ENCODE results near the gene TCN2. TPM values are rescaled to one million over a fixed set of nuclear protein-coding genes. Genes with fewer than 3 reads are reported as not detected.

TCN2 gene
- total and polyA plus RNA-seq, 9 of the 15 experiments (the other 6 are each of a cell fraction or from before 2014, with no cell fraction given) = 0.88 to 5.4 (median 1.7) TPM

GRCh38 chr22:30635273-30636225, 28.6 kb downstream of the TCN2 start, which contains the start of gene SLC35E4 (continued):
- TF ChIP-seq E2F5 (CRISPR knock-in tag; IDR thresholded peaks at IDR 0.05) (0 out of 2 replicates have a peak, but pooled peaks have one; percentile 49), CGGBP1 (CRISPR knock-in tag; IDR thresholded peaks at IDR 0.05) (no peak), ZNF347 (CRISPR knock-in tag; IDR thresholded peaks at IDR 0.05; ENCODE audit: low read depth) (no peak), MTA3 (IDR thresholded peaks at IDR 0.05; ENCODE audit: borderline replicate concordance) (no peak), TEAD2 (tag; IDR thresholded peaks at IDR 0.05) (no peak), CREB1 (IDR thresholded peaks at IDR 0.05) (no peak), CREB1 (CRISPR knock-in tag; IDR thresholded peaks at IDR 0.05) (no peak), ZNF75A (CRISPR knock-in tag; IDR thresholded peaks at IDR 0.05) (no peak), CBX8 (IDR thresholded peaks at IDR 0.05; ENCODE audit: borderline replicate concordance, extremely low read depth, low read depth, low read length, poor library complexity, severe bottlenecking) (no peak), XRCC3 (IDR thresholded peaks at IDR 0.05) (no peak), XRCC4 (IDR thresholded peaks at IDR 0.05; ENCODE audit: extremely low read depth, insufficient read depth, insufficient read length) (no peak), SREBF2 (CRISPR knock-in tag; IDR thresholded peaks at IDR 0.05) (no peak), ZNF324 (CRISPR knock-in tag; IDR thresholded peaks at IDR 0.05) (no peak), HMG20A (CRISPR knock-in tag; conservative IDR thresholded peaks at IDR 0.05) (no peak), STAT5B (CRISPR knock-in tag; IDR thresholded peaks at IDR 0.05) (no peak), RREB1 (CRISPR knock-in tag; IDR thresholded peaks at IDR 0.05) (no peak), IRF1 (CRISPR knock-in tag; IDR thresholded peaks at IDR 0.05; ENCODE audit: borderline replicate concordance) (no peak), PPARD (CRISPR knock-in tag; IDR thresholded peaks at IDR 0.05) (no peak)

All from K562 (cell line).